HFF-Myc (cell line): ENCODE measurements around the gene PIGB.

Source experiments
- DNase-seq: peaks from one replicate; pipeline ENCODE4 v3.0.0-alpha.2; 2011; ENCODE audit warnings: low read depth; ENCODE audit errors: extremely low read depth
- H3K4me3 ChIP-seq: replicated peaks from 2 replicates; pipeline ENCODE4 v1.5.1; 2011; ENCODE audit warnings: low read depth, mild to moderate bottlenecking, control low read depth, low read length
- CTCF ChIP-seq: IDR thresholded peaks from 2 replicates; pipeline ENCODE4 v1.5.1; 2012; ENCODE audit warnings: mild to moderate bottlenecking, low read depth, low read length, control low read depth; ENCODE audit errors: missing control alignments

Gene PIGB

GRCh38 chr15:55318588-55319494 is at the start of gene PIGB, which contains the start of gene PIGBOS1:
TSS of gene PIGB (plus strand) at chr15:55319222. CDS start at chr15:55319251, 29 bp downstream.
TSS of gene PIGBOS1 (minus strand) at chr15:55319123. CDS start at chr15:55317792, 1,331 bp downstream.
- peak within 1 kb of the TSS; percentile 92 for H3K4me3 ChIP-seq
- TF ChIP-seq CTCF: no peak
- DNase-seq: peak; percentile 60

- no peak overlapping the region for H3K4me3 ChIP-seq
- no peak for TF ChIP-seq CTCF
- no peak for DNase-seq
Observed at GRCh38 chr15:55270291-55270690, 48.7 kb upstream of the PIGB start.

- DNase-seq: no peak
- H3K4me3 ChIP-seq: no peak overlapping the region
- no peak for TF ChIP-seq CTCF
Observed at GRCh38 chr15:55276324-55276723, 42.7 kb upstream of the PIGB start.

- TF ChIP-seq CTCF: no peak
- no peak overlapping the region for H3K4me3 ChIP-seq
- no peak for DNase-seq
Observed at GRCh38 chr15:55277116-55277564, 41.9 kb upstream of the PIGB start.

- DNase-seq: no peak
- no peak overlapping the region for H3K4me3 ChIP-seq
- TF ChIP-seq CTCF: no peak
Observed at GRCh38 chr15:55277715-55278114, 41.3 kb upstream of the PIGB start.

GRCh38 chr15:55279100-55279745 is 39.8 kb upstream of the PIGB start:
- DNase-seq: no peak
- no peak overlapping the region for H3K4me3 ChIP-seq
- no peak for TF ChIP-seq CTCF
